Measurements from ENCODE around the gene KCNH5. TPM values are rescaled to one million over a fixed set of nuclear protein-coding genes. Genes with fewer than 3 reads are reported as not detected.

KCNH5 gene
- polyA plus RNA-seq, 1 donor (not counting 4 experiments of a cell fraction or from before 2014, with no cell fraction given): 0.04 TPM

- DNase-seq (ENCODE audit: low read depth, low spot score): no peak
- Histone ChIP-seq H3K4me3 (ENCODE audit: control insufficient read depth in 2 of 3, extremely low read depth in 1 of 3, insufficient read depth in 2 of 3, low read depth in 1 of 3, low read length in 3 of 3) (no peak overlapping the region), H3K36me3 (ENCODE audit: control insufficient read depth in 2 of 2, extremely low read depth in 1 of 2, insufficient read depth in 2 of 2, low read length in 2 of 2) (no peaks in the 10 kb centered on the region)
Measured at GRCh38 chr14:63055631-63056030, 10.4 kb upstream of the KCNH5 start.

GRCh38 chr14:63051992-63052391, 6.7 kb upstream of the KCNH5 start:
- Histone ChIP-seq H3K9ac (ENCODE audit: control insufficient read depth, extremely low read depth, insufficient read depth, low read length) (no peak overlapping the region), H3K36me3 (ENCODE audit: control insufficient read depth in 2 of 2, extremely low read depth in 1 of 2, insufficient read depth in 2 of 2, low read length in 2 of 2) (no peaks in the 10 kb centered on the region), H3K4me1 (ENCODE audit: control insufficient read depth, extremely low read depth, insufficient read depth, low read length) (no peaks in the 10 kb centered on the region), H3K4me3 (ENCODE audit: control insufficient read depth in 2 of 3, extremely low read depth in 1 of 3, insufficient read depth in 2 of 3, low read depth in 1 of 3, low read length in 3 of 3) (no peak overlapping the region), H4K20me1 (ENCODE audit: control insufficient read depth, extremely low read depth, insufficient read depth, low read length) (no peaks in the 10 kb centered on the region), H3K4me2 (ENCODE audit: control insufficient read depth, extremely low read depth, insufficient read depth, low read depth, low read length) (no peak overlapping the region), H3K79me2 (ENCODE audit: control insufficient read depth, insufficient read depth, low read length) (no peaks in the 10 kb centered on the region), H3K9me3 (ENCODE audit: control insufficient read depth, low read depth, low read length) (no peaks in the 10 kb centered on the region), H3K27me3 (ENCODE audit: control insufficient read depth, extremely low read depth, insufficient read depth, low read length) (peaks cover 8% of the 10 kb centered on the region), H3K9me1 (ENCODE audit: control insufficient read depth, extremely low read depth, insufficient read depth, low read length) (no peaks in the 10 kb centered on the region), H3K27ac (ENCODE audit: control insufficient read depth, insufficient read depth, low read length) (no peak overlapping the region), H2AFZ (ENCODE audit: control insufficient read depth, low read length) (no peak overlapping the region)
- FAIRE-seq (no peak), DNase-seq (ENCODE audit: low read depth, low spot score) (no peak)
- dilution Hi-C loops (cut with MboI; ENCODE audit: extremely low pct_ligation_motif_present, low sequenced_read_pairs): no loop called here
- no peak for TF ChIP-seq CTCF (optimal IDR thresholded peaks at IDR 0.05 in 1 of 3, IDR thresholded peaks at IDR 0.05 in 1 of 3, conservative IDR thresholded peaks at IDR 0.05 in 1 of 3; ENCODE audit: extremely low read depth in 1 of 3, insufficient read depth in 2 of 3, low read length in 3 of 3)
- no peak for TF ChIP-seq EZH2 (IDR thresholded peaks at IDR 0.05; ENCODE audit: low read length)

More at GRCh38 chr14:63055631-63056030, 10.4 kb upstream of the KCNH5 start:
- H2AFZ ChIP-seq (ENCODE audit: control insufficient read depth, low read length): no peak overlapping the region
- no peaks in the 10 kb centered on the region for H3K4me1 ChIP-seq (ENCODE audit: control insufficient read depth, extremely low read depth, insufficient read depth, low read length)
- H3K27me3 ChIP-seq (ENCODE audit: control insufficient read depth, extremely low read depth, insufficient read depth, low read length): no peaks in the 10 kb centered on the region
- dilution Hi-C loops (cut with MboI; ENCODE audit: extremely low pct_ligation_motif_present, low sequenced_read_pairs): no loop called here
- FAIRE-seq: no peak
- no peak overlapping the region for H3K9ac ChIP-seq (ENCODE audit: control insufficient read depth, extremely low read depth, insufficient read depth, low read length)
- no peak overlapping the region for H3K27ac ChIP-seq (ENCODE audit: control insufficient read depth, insufficient read depth, low read length)
- H3K79me2 ChIP-seq (ENCODE audit: control insufficient read depth, insufficient read depth, low read length): no peaks in the 10 kb centered on the region
- H4K20me1 ChIP-seq (ENCODE audit: control insufficient read depth, extremely low read depth, insufficient read depth, low read length): no peaks in the 10 kb centered on the region
- no peaks in the 10 kb centered on the region for H3K9me3 ChIP-seq (ENCODE audit: control insufficient read depth, low read depth, low read length)
- TF ChIP-seq CTCF (optimal IDR thresholded peaks at IDR 0.05 in 1 of 3, IDR thresholded peaks at IDR 0.05 in 1 of 3, conservative IDR thresholded peaks at IDR 0.05 in 1 of 3; ENCODE audit: extremely low read depth in 1 of 3, insufficient read depth in 2 of 3, low read length in 3 of 3) (no peak), EZH2 (IDR thresholded peaks at IDR 0.05; ENCODE audit: low read length) (no peak)
- no peak overlapping the region for H3K4me2 ChIP-seq (ENCODE audit: control insufficient read depth, extremely low read depth, insufficient read depth, low read depth, low read length)
- H3K9me1 ChIP-seq (ENCODE audit: control insufficient read depth, extremely low read depth, insufficient read depth, low read length): no peaks in the 10 kb centered on the region

All from keratinocyte (primary cell).